Trophoblast cell (in vitro differentiated cells and primary cell): ENCODE data around the gene ICA1L.

Source experiments
- DNase-seq, 2 donors: peaks; one replicate each; pipeline ENCODE4 v3.0.0-alpha.2; 2016
- H2AFZ ChIP-seq: 2 replicates; pipeline ENCODE4 v1.6.1; 2013; ENCODE audit warnings: low read length, moderate library complexity, mild to moderate bottlenecking; ENCODE audit not compliant: insufficient read depth, poor library complexity
- H2AK5ac ChIP-seq: 2 replicates; pipeline ENCODE4 v1.6.1; 2013; ENCODE audit warnings: mild to moderate bottlenecking, low read length
- H2BK120ac ChIP-seq: 2 replicates; pipeline ENCODE4 v1.6.1; 2013; ENCODE audit warnings: low read length, mild to moderate bottlenecking, moderate library complexity; ENCODE audit not compliant: insufficient read depth, poor library complexity
- H2BK12ac ChIP-seq: 2 replicates; pipeline ENCODE4 v1.6.1; 2013; ENCODE audit warnings: mild to moderate bottlenecking, low read length, moderate library complexity
- H2BK5ac ChIP-seq: 2 replicates; pipeline ENCODE4 v1.6.1; 2013; ENCODE audit warnings: low read length, low read depth, moderate library complexity, mild to moderate bottlenecking; ENCODE audit not compliant: poor library complexity
- H3K14ac ChIP-seq: 2 replicates; pipeline ENCODE4 v1.6.1; 2013; ENCODE audit warnings: mild to moderate bottlenecking, low read length
- H3K18ac ChIP-seq: 2 replicates; pipeline ENCODE4 v1.6.1; 2013; ENCODE audit warnings: mild to moderate bottlenecking, low read length
- H3K23ac ChIP-seq: 2 replicates; pipeline ENCODE4 v1.6.1; 2013; ENCODE audit warnings: low read length
- H3K27ac ChIP-seq: 2 replicates; pipeline ENCODE4 v1.5.1; 2013; ENCODE audit warnings: low read depth, mild to moderate bottlenecking, inconsistent platforms, low read length, moderate library complexity
- H3K27me3 ChIP-seq: 2 replicates; pipeline ENCODE4 v1.6.1; 2013; ENCODE audit warnings: inconsistent platforms, mild to moderate bottlenecking, low read length, moderate library complexity; ENCODE audit not compliant: insufficient read depth
- H3K36me3 ChIP-seq, 2 experiments: 1 replicate in 1 of 2; 2 replicates in 1 of 2; pipeline ENCODE4 v1.6.1; 2013; ENCODE audit warnings: low read length in 2 of 2, mild to moderate bottlenecking in 2 of 2, moderate library complexity in 1 of 2; ENCODE audit not compliant: insufficient read depth in 2 of 2, control insufficient read depth in 1 of 2
- H3K4ac ChIP-seq: 2 replicates; pipeline ENCODE4 v1.6.1; 2013; ENCODE audit warnings: low read depth, mild to moderate bottlenecking, low read length, moderate library complexity
- H3K4me1 ChIP-seq, 2 experiments: 1 replicate in 1 of 2; 2 replicates in 1 of 2; pipeline ENCODE4 v1.6.1; 2013; ENCODE audit warnings: low read length in 2 of 2, mild to moderate bottlenecking in 2 of 2, moderate library complexity in 1 of 2; ENCODE audit not compliant: insufficient read depth in 2 of 2, control insufficient read depth in 1 of 2
- H3K4me2 ChIP-seq: 2 replicates; pipeline ENCODE4 v1.6.1; 2013; ENCODE audit warnings: inconsistent platforms, mild to moderate bottlenecking, low read length, moderate library complexity
- H3K4me3 ChIP-seq: 2 replicates; pipeline ENCODE4 v1.5.1; 2013; ENCODE audit warnings: mild to moderate bottlenecking, low read depth, low read length, inconsistent platforms
- H3K79me1 ChIP-seq: one replicate; pipeline ENCODE4 v1.6.1; 2013; ENCODE audit warnings: low read length
- H3K79me2 ChIP-seq: 2 replicates; pipeline ENCODE4 v1.6.1; 2013; ENCODE audit warnings: low read length, mild to moderate bottlenecking; ENCODE audit not compliant: control insufficient read depth, insufficient read depth, poor library complexity
- H3K9ac ChIP-seq: 2 replicates; pipeline ENCODE4 v1.6.1; 2013; ENCODE audit warnings: mild to moderate bottlenecking, low read length
- H3K9me3 ChIP-seq: 2 replicates; pipeline ENCODE4 v1.6.1; 2013; ENCODE audit warnings: low read depth, mild to moderate bottlenecking, control low read depth, inconsistent platforms, low read length; ENCODE audit not compliant: insufficient read depth
- H4K12ac ChIP-seq: 2 replicates; pipeline ENCODE4 v1.6.1; 2013; ENCODE audit warnings: low read depth, mild to moderate bottlenecking, low read length, moderate library complexity
- H4K8ac ChIP-seq: 2 replicates; pipeline ENCODE4 v1.6.1; 2013; ENCODE audit warnings: low read depth, mild to moderate bottlenecking, low read length, moderate library complexity
- H4K91ac ChIP-seq: one replicate; pipeline ENCODE4 v1.6.1; 2013; ENCODE audit warnings: low read depth, mild to moderate bottlenecking, low read length, moderate library complexity
- WGBS: extraction: QIAGEN DNeasy Blood & Tissue Kit; methylation state at CpG from one replicate; pipeline ENCODE4 v1.1.7; 2013; ENCODE audit warnings: missing lambda C conversion rate; ENCODE audit not compliant: insufficient read length, insufficient coverage; ENCODE audit errors: extremely low coverage; 5-methylcytosine and 5-hydroxymethylcytosine counted together

ICA1L gene

DNA sequence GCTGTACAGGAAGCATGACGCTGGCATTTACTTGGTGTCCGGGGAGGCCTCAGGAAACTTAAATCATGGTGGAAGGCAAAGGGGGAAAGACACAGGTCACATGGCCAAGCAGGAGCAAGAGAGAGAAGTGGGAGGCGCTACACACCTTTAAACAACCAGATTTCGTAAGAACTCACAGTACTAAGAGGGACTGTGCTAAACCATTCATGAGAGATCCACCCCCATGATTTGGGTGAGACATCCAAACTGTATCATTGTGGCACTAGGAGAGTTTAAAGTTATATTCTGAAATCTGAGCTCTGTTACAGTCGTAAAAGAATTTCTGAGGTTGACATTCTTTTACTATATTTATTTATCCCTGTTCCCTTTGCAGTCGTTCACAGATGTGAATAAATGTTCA lies 116.6 kb downstream of the ICA1L start:
- H3K18ac ChIP-seq: no peak overlapping the region
- H4K12ac ChIP-seq: no peak overlapping the region
- H3K79me1 ChIP-seq: no peaks in the 10 kb centered on the region
- no peaks in the 10 kb centered on the region for H3K79me2 ChIP-seq
- DNase-seq: no peak
- H2BK120ac ChIP-seq: no peak overlapping the region
- H4K91ac ChIP-seq: no peak overlapping the region
- H2AFZ ChIP-seq: no peak overlapping the region
- no peak overlapping the region for H2BK5ac ChIP-seq
- H3K23ac ChIP-seq: no peak overlapping the region
- no peak overlapping the region for H2BK12ac ChIP-seq
- no peak overlapping the region for H2AK5ac ChIP-seq
- no peaks in the 10 kb centered on the region for H3K9me3 ChIP-seq
- WGBS: no CpG with 5 or more reads among the region's 6 CpGs
- no peak overlapping the region for H4K8ac ChIP-seq
- no peak overlapping the region for H3K14ac ChIP-seq
- H3K9ac ChIP-seq: no peak overlapping the region
- no peak overlapping the region for H3K4me3 ChIP-seq
- H3K4ac ChIP-seq: no peak overlapping the region
- H3K27me3 ChIP-seq: no peaks in the 10 kb centered on the region
- no peak overlapping the region for H3K4me2 ChIP-seq
- no peaks in the 10 kb centered on the region for H3K36me3 ChIP-seq
- no peak overlapping the region for H3K27ac ChIP-seq
- H3K4me1 ChIP-seq: peaks cover 0 to 6% of the 10 kb centered on the region in 2 experiments

DNA sequence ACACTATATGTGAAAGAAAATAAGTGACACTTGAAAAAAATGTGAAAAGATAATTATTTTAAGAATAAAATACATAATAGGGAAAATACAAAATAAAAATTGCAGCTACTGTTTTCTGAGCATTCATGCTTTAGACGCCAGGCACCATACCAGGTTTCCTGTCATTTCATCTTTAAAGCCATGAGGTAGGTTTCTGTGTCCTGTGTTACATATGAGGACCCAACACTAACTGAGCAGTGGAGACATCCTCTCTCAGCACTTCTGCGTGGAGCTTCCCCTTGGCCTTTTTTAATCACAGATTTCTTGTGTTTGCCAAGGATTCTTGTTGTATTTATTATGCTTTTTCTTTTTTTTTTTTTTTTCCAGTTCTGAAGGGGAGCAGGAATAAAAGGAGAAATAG lies 119.5 kb downstream of the ICA1L start:
- H3K79me1 ChIP-seq: no peaks in the 10 kb centered on the region
- no CpG with 5 or more reads among the region's 2 CpGs for WGBS
- H3K9me3 ChIP-seq: no peaks in the 10 kb centered on the region
- H3K27me3 ChIP-seq: no peaks in the 10 kb centered on the region
- H2AK5ac ChIP-seq: no peak overlapping the region
- H3K4me3 ChIP-seq: no peak overlapping the region
- H3K4me1 ChIP-seq: peaks cover 0 to under 1% of the 10 kb centered on the region in 2 experiments
- H3K18ac ChIP-seq: no peak overlapping the region
- H4K91ac ChIP-seq: no peak overlapping the region
- no peak overlapping the region for H4K8ac ChIP-seq
- no peak overlapping the region for H4K12ac ChIP-seq
- no peaks in the 10 kb centered on the region for H3K36me3 ChIP-seq
- no peak overlapping the region for H2BK12ac ChIP-seq
- H3K4me2 ChIP-seq: no peak overlapping the region
- H3K27ac ChIP-seq: no peak overlapping the region
- H2AFZ ChIP-seq: no peak overlapping the region
- H2BK120ac ChIP-seq: no peak overlapping the region
- H3K4ac ChIP-seq: no peak overlapping the region
- H3K9ac ChIP-seq: no peak overlapping the region
- no peak for DNase-seq
- H3K79me2 ChIP-seq: no peaks in the 10 kb centered on the region
- no peak overlapping the region for H3K14ac ChIP-seq
- no peak overlapping the region for H3K23ac ChIP-seq
- no peak overlapping the region for H2BK5ac ChIP-seq

DNA sequence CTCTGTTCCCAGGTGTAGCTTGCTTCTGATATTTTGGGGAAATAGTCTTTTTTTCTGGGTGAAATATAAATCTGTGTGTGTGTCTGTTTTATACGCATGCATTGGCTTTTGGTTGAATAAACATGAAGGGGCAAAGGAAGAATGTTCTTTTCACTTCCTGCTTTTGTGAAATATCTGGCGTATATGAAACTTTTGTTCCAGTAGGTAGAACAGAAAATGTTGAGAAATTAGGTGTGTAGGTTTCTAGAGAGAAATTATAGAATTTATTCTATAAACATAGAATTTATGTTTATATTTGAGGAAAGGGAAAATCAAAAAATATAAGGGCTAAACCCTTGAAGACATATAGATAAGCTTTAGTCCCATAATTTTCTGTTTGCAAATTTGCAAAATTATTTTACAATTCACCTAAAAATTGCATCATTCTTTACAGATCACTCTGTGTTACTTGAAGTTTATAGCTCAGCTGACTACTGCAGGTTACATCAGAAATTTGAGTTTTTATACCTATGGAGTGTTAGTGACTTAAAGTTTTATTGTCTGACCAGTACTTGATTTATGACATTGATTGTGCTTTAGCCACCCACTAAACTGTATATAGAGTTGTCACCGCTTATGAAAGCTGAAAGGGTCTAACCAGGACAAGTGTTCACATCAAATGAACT lies 120.7 kb downstream of the ICA1L start:
- Histone ChIP-seq H3K14ac (no peak overlapping the region), H2BK5ac (no peak overlapping the region), H2BK120ac (no peak overlapping the region), H2AK5ac (no peak overlapping the region), H3K9me3 (no peaks in the 10 kb centered on the region), H3K36me3 (no peaks in the 10 kb centered on the region), H3K79me1 (no peaks in the 10 kb centered on the region), H3K4me2 (no peak overlapping the region), H3K9ac (no peak overlapping the region), H3K4ac (no peak overlapping the region), H3K4me1 (no peaks in the 10 kb centered on the region), H3K23ac (no peak overlapping the region), H3K27ac (no peak overlapping the region), H3K4me3 (no peak overlapping the region), H4K8ac (no peak overlapping the region), H3K79me2 (no peaks in the 10 kb centered on the region), H4K12ac (no peak overlapping the region), H2BK12ac (no peak overlapping the region), H3K18ac (no peak overlapping the region), H4K91ac (no peak overlapping the region), H2AFZ (no peak overlapping the region), H3K27me3 (no peaks in the 10 kb centered on the region)
- DNase-seq: no peak
- WGBS: no CpG with 5 or more reads among the region's 3 CpGs

DNA sequence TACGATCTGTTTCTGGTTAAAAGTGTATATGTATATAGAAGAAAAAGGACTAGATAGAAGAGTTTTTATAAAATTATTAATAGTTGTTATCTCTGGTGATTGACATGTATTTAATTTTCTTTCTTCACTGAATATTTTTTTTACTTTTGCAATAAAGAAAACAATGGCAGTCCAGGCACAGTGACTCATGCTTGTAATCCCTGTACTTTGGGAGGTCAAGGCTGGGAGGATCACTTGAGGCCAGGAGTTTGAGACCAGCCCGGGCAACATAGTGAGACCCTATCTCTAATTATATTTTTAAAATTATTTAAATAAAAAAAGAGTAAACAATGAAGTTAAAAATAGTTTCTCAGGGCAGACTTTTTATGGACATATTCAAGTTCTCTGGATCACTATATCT lies 122.1 kb downstream of the ICA1L start:
- no peak overlapping the region for H4K8ac ChIP-seq
- H3K14ac ChIP-seq: no peak overlapping the region
- no peaks in the 10 kb centered on the region for H3K27me3 ChIP-seq
- no peaks in the 10 kb centered on the region for H3K4me1 ChIP-seq
- H3K79me1 ChIP-seq: no peaks in the 10 kb centered on the region
- H3K4me2 ChIP-seq: no peak overlapping the region
- H3K79me2 ChIP-seq: no peaks in the 10 kb centered on the region
- H3K9ac ChIP-seq: no peak overlapping the region
- H3K36me3 ChIP-seq: no peaks in the 10 kb centered on the region
- no peaks in the 10 kb centered on the region for H3K9me3 ChIP-seq
- H3K23ac ChIP-seq: no peak overlapping the region
- no peak overlapping the region for H4K91ac ChIP-seq
- no peak overlapping the region for H2BK120ac ChIP-seq
- no peak overlapping the region for H3K27ac ChIP-seq
- no peak overlapping the region for H2AFZ ChIP-seq
- no peak overlapping the region for H3K4me3 ChIP-seq
- no CpG with 5 or more reads among the region's 2 CpGs for WGBS
- H3K18ac ChIP-seq: no peak overlapping the region
- no peak overlapping the region for H4K12ac ChIP-seq
- H2BK5ac ChIP-seq: no peak overlapping the region
- no peak overlapping the region for H3K4ac ChIP-seq
- no peak overlapping the region for H2AK5ac ChIP-seq
- no peak overlapping the region for H2BK12ac ChIP-seq
- no peak for DNase-seq
